Measurements from ENCODE around the gene GATAD2B.

The GATAD2B gene

GRCh38 chr1:153764310-153764709 is 158.5 kb downstream of the GATAD2B start:
- in situ Hi-C loops (cut with MboI; ENCODE audit: low sequenced_read_pairs), result no loop called here

GRCh38 chr1:153763365-153764225 is 159.2 kb downstream of the GATAD2B start:
- in situ Hi-C loops (cut with MboI; ENCODE audit: low sequenced_read_pairs), result no loop called here

- in situ Hi-C loops (cut with MboI; ENCODE audit: low sequenced_read_pairs), result no loop called here
These were observed 162.3 kb downstream of the GATAD2B start for GRCh38 chr1:153760440-153760839.

Measured in HL-60/S4 (cell line).